Thymus (tissue), 11 donors: ENCODE results near the gene CACHD1. TPM values are rescaled to one million over a fixed set of nuclear protein-coding genes. Genes with fewer than 3 reads are reported as not detected.

ENCODE experiments used
- DNase-seq, 9 donors: peaks; one replicate each; pipeline ENCODE4 v3.0.0-alpha.2; 2013; ENCODE audit warnings: low spot score in 9 of 9, low read depth in 6 of 9, missing footprints in 1 of 9
- H3K27ac ChIP-seq, 2 donors: one replicate each; pipeline ENCODE4 v1.5.1; 2013; ENCODE audit warnings: control low read depth in 1 of 2, low read depth in 1 of 2, low read length in 1 of 2, mild to moderate bottlenecking in 1 of 2, moderate library complexity in 1 of 2
- H3K27me3 ChIP-seq, 2 donors: one replicate each; pipeline ENCODE4 v1.5.1; 2013; ENCODE audit warnings: low read length in 1 of 2; ENCODE audit not compliant: control insufficient read depth in 2 of 2, insufficient read depth in 1 of 2
- H3K36me3 ChIP-seq, 2 donors: one replicate each; pipeline ENCODE4 v1.5.1; 2013; ENCODE audit warnings: low read length in 1 of 2, mild to moderate bottlenecking in 1 of 2, moderate library complexity in 1 of 2; ENCODE audit not compliant: control insufficient read depth in 2 of 2, insufficient read depth in 2 of 2
- H3K4me1 ChIP-seq, 2 donors: one replicate each; pipeline ENCODE4 v1.5.1; 2013; ENCODE audit warnings: low read length in 2 of 2; ENCODE audit not compliant: control insufficient read depth in 2 of 2, insufficient read depth in 2 of 2
- H3K4me3 ChIP-seq, 2 donors: one replicate each; pipeline ENCODE4 v1.5.1; 2013; ENCODE audit warnings: low read length in 2 of 2, control low read depth in 1 of 2, mild to moderate bottlenecking in 1 of 2
- H3K9me3 ChIP-seq, 2 donors: one replicate each; pipeline ENCODE4 v1.5.1; 2013; ENCODE audit warnings: low read length in 1 of 2, mild to moderate bottlenecking in 1 of 2; ENCODE audit not compliant: control insufficient read depth in 2 of 2, insufficient read depth in 1 of 2
- WGBS: extraction: QIAGEN DNeasy Blood & Tissue Kit; methylation state at CpG from one replicate; pipeline ENCODE4 v1.1.7; 2013; 5-methylcytosine and 5-hydroxymethylcytosine counted together
- polyA plus RNA-seq: library from polyadenylated mRNA; stranded (reverse); fragments of 200-250 nt; gene quantifications from one replicate; pipeline ENCODE4 v1.2.3, GENCODE V29; 2013
- total RNA-seq: library from RNA; stranded (reverse); fragments of 120-200 nt; gene quantifications from one replicate; pipeline ENCODE4 v1.2.4, GENCODE V29; 2013
- donor health status: healthy.

Gene CACHD1
- total and polyA plus RNA-seq, 2 donors = 4.6 to 12.9 TPM

- 95% methylated on average over 3 of the region's 3 CpGs for WGBS
- no peak for DNase-seq
- no peak overlapping the region for H3K27ac ChIP-seq
- no peaks in the 10 kb centered on the region for H3K4me1 ChIP-seq
- H3K27me3 ChIP-seq = no peaks in the 10 kb centered on the region
- H3K4me3 ChIP-seq = no peak overlapping the region
- no peaks in the 10 kb centered on the region for H3K36me3 ChIP-seq
- H3K9me3 ChIP-seq = no peaks in the 10 kb centered on the region
These were observed 8.9 kb downstream of the CACHD1 start for GRCh38 chr1:64478594-64479470.

- Histone ChIP-seq H3K9me3 (no peaks in the 10 kb centered on the region), H3K4me1 (no peaks in the 10 kb centered on the region), H3K36me3 (no peaks in the 10 kb centered on the region), H3K27me3 (no peaks in the 10 kb centered on the region), H3K4me3 (no peak overlapping the region), H3K27ac (no peak overlapping the region)
- DNase-seq = no peak
- 96% methylated on average over 1 of the region's 1 CpG for WGBS
These were observed 9.9 kb downstream of the CACHD1 start for GRCh38 chr1:64479874-64480273.

DNA sequence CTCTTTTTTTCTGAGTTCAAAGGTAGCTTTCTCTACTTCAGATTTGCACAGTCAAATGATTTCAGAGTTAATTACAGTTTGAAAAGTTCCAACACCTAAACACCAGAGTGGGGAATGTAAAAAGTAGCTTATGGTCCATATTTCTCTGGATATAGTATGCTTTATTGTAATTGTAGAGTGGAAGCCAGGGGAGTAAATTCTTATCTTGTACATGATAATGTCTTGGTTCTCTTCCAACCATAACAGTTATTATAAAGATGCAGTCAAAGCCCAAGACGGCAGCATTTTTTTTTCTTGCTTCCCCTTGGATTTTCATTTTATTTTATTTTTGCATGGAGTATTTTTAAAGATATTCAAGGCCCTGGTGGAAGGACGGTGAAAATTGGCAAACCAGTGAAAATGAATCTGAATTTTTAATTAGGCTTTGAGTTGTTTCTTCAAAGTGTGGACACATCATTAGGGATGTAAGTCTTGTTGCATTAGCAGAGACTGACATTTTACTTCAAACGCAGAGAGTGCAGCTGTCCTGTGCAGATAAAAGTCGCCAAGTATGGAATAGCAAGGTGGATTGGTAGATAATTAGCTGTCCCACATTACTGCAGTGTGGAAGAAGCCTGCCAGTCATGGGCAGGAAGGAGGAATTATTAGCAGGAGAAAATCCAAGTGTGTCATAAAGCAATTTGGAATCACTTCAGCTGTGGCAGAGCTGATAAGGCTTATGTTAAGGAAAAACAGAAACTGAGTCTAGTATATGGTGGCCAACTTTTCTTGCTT is 11.3 kb downstream of the CACHD1 start:
- Histone ChIP-seq H3K4me3 (no peak overlapping the region), H3K4me1 (no peaks in the 10 kb centered on the region), H3K36me3 (no peaks in the 10 kb centered on the region), H3K27me3 (no peaks in the 10 kb centered on the region), H3K27ac (no peak overlapping the region), H3K9me3 (no peaks in the 10 kb centered on the region)
- WGBS = 91% methylated on average over 4 of the region's 4 CpGs
- no peak for DNase-seq

- H3K27ac ChIP-seq = no peak overlapping the region
- H3K4me3 ChIP-seq = no peak overlapping the region
- no peaks in the 10 kb centered on the region for H3K36me3 ChIP-seq
- H3K4me1 ChIP-seq = no peaks in the 10 kb centered on the region
- no peak for DNase-seq
- no peaks in the 10 kb centered on the region for H3K27me3 ChIP-seq
- 95% methylated on average over 3 of the region's 3 CpGs for WGBS
- H3K9me3 ChIP-seq = no peaks in the 10 kb centered on the region
These were observed 12.2 kb downstream of the CACHD1 start for GRCh38 chr1:64482128-64482527.

- Histone ChIP-seq H3K4me3 (no peak overlapping the region), H3K4me1 (no peaks in the 10 kb centered on the region), H3K27me3 (no peaks in the 10 kb centered on the region), H3K27ac (no peak overlapping the region), H3K9me3 (no peaks in the 10 kb centered on the region), H3K36me3 (no peaks in the 10 kb centered on the region)
- DNase-seq = no peak
- WGBS = 87% methylated on average over 1 of the region's 1 CpG
These were observed 12.8 kb downstream of the CACHD1 start for GRCh38 chr1:64482720-64483119.

DNA sequence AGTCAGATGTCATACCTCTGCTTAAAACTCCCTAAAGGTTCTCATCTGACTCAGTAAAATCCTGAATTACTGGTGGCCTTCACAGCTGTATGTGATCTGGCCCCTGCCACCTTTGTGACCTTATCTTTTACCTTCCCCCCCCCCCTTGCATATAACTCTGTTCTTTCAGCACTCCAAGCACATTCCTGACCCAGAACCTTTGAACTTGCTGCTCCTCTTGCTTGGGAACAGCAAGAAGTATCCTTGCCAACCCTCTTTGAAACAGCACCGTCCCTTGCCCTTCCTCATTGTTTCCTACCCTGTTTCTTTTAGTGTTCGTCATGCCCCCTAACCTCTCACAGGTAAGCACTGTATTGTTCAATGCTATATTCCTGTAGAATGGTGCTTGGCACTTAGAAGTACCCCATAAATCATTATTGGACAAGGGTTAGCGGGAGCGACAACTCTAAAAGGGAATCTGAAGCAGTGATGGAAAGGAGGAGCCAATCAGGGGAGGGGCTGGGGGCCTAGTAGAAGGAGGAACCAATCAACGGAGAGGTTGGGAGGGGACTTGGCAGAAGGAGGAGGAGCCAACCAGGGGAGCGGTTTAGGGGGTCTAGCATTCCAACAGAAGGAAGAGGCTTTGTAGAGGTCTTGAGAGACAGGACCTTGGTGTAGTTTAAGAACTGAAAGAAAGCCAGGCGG is 13.9 kb downstream of the CACHD1 start:
- Histone ChIP-seq H3K4me1 (no peaks in the 10 kb centered on the region), H3K4me3 (no peak overlapping the region), H3K9me3 (no peaks in the 10 kb centered on the region), H3K27ac (no peak overlapping the region), H3K36me3 (no peaks in the 10 kb centered on the region), H3K27me3 (no peaks in the 10 kb centered on the region)
- no peak for DNase-seq
- 98% methylated on average over 7 of the region's 7 CpGs for WGBS

DNA sequence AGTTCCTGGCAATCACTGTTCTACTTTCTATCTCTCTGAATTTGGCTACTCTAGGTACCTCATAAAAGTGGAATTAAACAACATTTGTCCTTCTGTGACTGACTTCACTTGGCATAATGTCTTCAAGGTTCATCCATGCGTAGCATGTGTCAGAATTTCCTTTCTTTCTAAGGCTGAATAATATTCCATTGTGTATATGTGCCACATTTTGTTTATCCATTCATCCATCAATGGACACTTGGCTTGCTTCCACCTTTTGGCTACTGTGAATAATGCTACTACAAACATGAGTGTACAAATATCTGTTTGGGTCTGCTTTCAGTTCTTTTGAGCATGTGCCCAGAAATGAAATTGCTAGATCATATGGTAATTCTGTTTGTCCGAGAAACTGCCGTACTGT is 14.7 kb downstream of the CACHD1 start:
- no peak overlapping the region for H3K27ac ChIP-seq
- no peak for DNase-seq
- no peaks in the 10 kb centered on the region for H3K4me1 ChIP-seq
- no peaks in the 10 kb centered on the region for H3K36me3 ChIP-seq
- no peaks in the 10 kb centered on the region for H3K9me3 ChIP-seq
- no peak overlapping the region for H3K4me3 ChIP-seq
- WGBS = 99% methylated on average over 3 of the region's 3 CpGs
- H3K27me3 ChIP-seq = no peaks in the 10 kb centered on the region

GRCh38 chr1:64486193-64486592 is 16.3 kb downstream of the CACHD1 start:
- Histone ChIP-seq H3K36me3 (no peaks in the 10 kb centered on the region), H3K4me3 (no peak overlapping the region), H3K27ac (no peak overlapping the region), H3K27me3 (no peaks in the 10 kb centered on the region), H3K4me1 (no peaks in the 10 kb centered on the region), H3K9me3 (no peaks in the 10 kb centered on the region)
- DNase-seq = no peak
- WGBS = 91% methylated on average over 7 of the region's 7 CpGs

- no peak for DNase-seq
- Histone ChIP-seq H3K27me3 (no peaks in the 10 kb centered on the region), H3K9me3 (no peaks in the 10 kb centered on the region), H3K4me3 (no peak overlapping the region), H3K27ac (no peak overlapping the region), H3K4me1 (no peaks in the 10 kb centered on the region), H3K36me3 (no peaks in the 10 kb centered on the region)
- 93% methylated on average over 1 of the region's 1 CpG for WGBS
These were observed 17.1 kb downstream of the CACHD1 start for GRCh38 chr1:64487061-64487460.
